Adipocyte (in vitro differentiated cells): ENCODE data around the gene BNIP5.

Experiments
- DNase-seq: peaks from one replicate; pipeline ENCODE4 v3.0.0-alpha.2; 2015; ENCODE audit warnings: low read depth
- H3K27me3 ChIP-seq: replicated peaks from 2 replicates; pipeline ENCODE4 v1.7.0; 2013; ENCODE audit warnings: mild to moderate bottlenecking, low read length, moderate library complexity; ENCODE audit not compliant: control insufficient read depth, insufficient read depth
- H3K36me3 ChIP-seq: 2 replicates; pipeline ENCODE4 v1.7.0; 2013; ENCODE audit warnings: low read length, mild to moderate bottlenecking, moderate library complexity; ENCODE audit not compliant: control insufficient read depth, insufficient read depth, severe bottlenecking
- H3K4me1 ChIP-seq: 2 replicates; pipeline ENCODE4 v1.7.0; 2013; ENCODE audit warnings: mild to moderate bottlenecking, low read length, moderate library complexity; ENCODE audit not compliant: control insufficient read depth, insufficient read depth
- H3K4me3 ChIP-seq: 2 replicates; pipeline ENCODE4 v1.7.0; 2013; ENCODE audit warnings: mild to moderate bottlenecking, low read length, moderate library complexity
- H3K9ac ChIP-seq: 2 replicates; pipeline ENCODE4 v1.7.0; 2013; ENCODE audit warnings: mild to moderate bottlenecking, low read length, moderate library complexity
- H3K9me3 ChIP-seq: 2 replicates; pipeline ENCODE4 v1.7.0; 2013; ENCODE audit warnings: mild to moderate bottlenecking, low read length, moderate library complexity; ENCODE audit not compliant: control insufficient read depth

The BNIP5 gene

DNA sequence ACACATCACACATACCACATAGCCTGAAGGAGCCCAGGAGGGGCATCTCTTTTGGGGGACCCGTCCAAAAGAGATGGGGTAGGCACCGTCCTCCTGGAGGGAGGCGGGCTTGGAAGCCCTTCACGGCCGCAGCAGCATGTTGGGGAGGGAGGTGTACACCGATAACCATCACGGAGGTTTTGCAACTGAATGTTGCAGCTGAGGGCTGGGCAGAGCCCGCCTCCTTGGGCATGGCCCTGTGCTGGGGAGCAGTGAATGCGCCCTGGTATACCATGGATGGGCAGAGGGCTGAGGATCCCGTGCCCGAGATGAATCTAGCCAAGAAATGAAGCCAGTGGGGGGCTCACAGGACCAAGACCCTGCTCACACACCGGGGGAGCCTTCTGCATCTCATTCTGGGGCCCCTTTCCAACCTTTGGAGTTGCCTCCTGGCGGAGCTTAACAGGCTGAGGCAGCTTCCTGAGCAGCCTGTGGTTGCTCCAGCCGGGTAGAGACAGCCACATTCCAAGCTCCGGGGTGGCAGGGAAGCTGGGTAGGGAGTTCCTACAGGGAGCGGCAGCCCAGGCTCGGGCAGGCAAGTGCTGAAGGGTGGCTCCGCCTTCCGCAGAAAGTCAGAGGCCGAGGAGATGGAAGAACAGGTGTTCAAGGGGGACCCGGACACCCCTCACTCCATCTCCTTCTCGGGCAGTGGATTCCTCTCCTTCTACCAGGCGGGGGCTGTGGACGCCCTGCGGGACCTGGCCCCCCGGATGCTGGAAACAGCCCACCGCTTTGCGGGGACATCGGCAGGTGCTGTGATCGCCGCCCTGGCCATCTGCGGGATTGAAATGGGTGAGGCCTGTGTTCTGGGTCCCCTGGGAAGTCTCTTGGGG lies 66.6 kb downstream of the BNIP5 start, which contains the start of gene PNPLA1:
PNPLA1 (plus strand) TSS at position 227 of the 872 bp plus-strand sequence; CDS start at position 627, 400 bp downstream.
- peaks cover 11% of the 10 kb centered on the region for H3K9me3 ChIP-seq
- no peaks in the 10 kb centered on the region for H3K36me3 ChIP-seq
- no peak for DNase-seq
- no peaks in the 10 kb centered on the region for H3K4me1 ChIP-seq
- H3K4me3 ChIP-seq = no peak within 1 kb of the TSS
- no peak within 1 kb of the TSS for H3K9ac ChIP-seq
- peaks cover 36% of the 10 kb centered on the region for H3K27me3 ChIP-seq

DNA sequence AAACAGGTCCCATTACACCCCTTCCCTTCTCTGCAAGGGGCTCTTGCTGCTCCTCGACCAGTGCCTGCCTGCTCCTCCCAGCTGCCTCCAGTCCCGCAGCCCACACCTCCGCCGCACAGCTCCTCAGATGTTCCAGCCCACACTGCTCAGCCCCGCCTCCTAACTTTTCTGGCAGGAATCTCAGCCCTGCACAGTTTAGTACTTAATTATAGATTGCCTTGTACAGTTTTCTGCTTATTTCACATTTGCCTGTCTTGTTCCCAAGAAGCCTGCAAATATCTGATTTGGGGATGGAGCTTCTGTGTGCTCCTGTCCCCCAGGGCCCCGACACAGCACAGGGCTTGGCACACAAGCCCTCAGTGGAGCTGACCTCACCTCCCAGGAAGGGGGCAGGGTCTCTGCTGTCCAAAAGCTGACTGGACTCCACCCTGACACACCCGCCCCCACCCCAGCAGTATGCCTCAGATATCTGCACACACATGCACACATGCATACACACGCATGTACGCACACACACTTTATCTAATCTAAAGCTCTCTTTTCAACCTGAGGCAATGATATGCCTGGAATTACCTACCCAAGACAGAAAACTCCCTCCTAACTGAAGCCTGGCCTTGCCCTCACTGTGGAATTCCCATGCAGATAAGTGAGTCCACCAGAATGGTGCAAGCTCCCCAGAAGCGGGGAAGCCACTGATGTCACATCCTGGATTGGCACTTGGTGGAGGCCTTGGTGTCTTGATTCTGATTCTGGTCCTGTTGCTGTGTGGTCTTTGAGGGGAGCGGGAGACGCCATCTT lies 68.0 kb downstream of the BNIP5 start:
- peak; percentile 14 for DNase-seq
- H3K36me3 ChIP-seq = no peaks in the 10 kb centered on the region
- H3K27me3 ChIP-seq = peaks cover 24% of the 10 kb centered on the region
- H3K9ac ChIP-seq = no peak overlapping the region
- no peaks in the 10 kb centered on the region for H3K4me1 ChIP-seq
- no peak overlapping the region for H3K4me3 ChIP-seq
- peaks cover 11% of the 10 kb centered on the region for H3K9me3 ChIP-seq

DNA sequence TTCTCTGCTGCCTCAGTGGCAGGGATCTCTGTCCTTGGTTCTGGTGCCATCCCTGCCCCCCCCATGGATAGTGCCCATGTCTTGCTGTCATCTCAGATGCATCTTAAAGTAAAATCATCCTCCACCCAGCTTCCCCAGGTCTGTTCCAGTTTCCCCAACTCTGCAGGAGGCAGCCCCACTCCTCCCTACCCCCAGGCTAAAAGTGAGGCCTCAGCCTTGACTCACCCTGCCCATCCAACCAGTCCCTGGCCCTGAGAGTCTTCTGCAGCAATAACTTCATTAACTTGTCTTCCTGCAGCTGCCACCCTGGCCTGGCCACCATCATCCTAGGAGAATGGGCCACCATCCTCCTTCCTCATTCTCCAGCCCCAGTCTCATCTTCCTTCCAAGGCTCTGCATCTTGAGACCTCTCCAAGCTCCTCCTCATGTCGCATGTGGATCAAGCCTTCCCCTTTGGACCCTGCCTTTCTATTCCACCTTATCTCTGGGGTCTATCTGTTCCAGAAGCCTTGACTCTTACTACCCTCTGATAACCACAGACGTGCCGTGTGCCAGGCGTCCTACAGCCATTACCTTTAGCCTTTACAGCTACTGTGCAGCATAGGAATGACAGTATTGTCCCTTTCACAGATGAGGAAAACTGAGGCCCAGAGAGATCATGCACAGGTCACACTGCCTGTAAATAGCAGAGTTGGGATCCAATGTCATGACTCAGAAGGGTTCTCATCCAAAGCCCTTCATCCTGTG lies 68.8 kb downstream of the BNIP5 start:
- Histone ChIP-seq H3K4me1 (no peaks in the 10 kb centered on the region), H3K27me3 (peaks cover 20% of the 10 kb centered on the region), H3K9me3 (peaks cover 11% of the 10 kb centered on the region), H3K4me3 (no peak overlapping the region), H3K9ac (no peak overlapping the region), H3K36me3 (no peaks in the 10 kb centered on the region)
- no peak for DNase-seq

DNA sequence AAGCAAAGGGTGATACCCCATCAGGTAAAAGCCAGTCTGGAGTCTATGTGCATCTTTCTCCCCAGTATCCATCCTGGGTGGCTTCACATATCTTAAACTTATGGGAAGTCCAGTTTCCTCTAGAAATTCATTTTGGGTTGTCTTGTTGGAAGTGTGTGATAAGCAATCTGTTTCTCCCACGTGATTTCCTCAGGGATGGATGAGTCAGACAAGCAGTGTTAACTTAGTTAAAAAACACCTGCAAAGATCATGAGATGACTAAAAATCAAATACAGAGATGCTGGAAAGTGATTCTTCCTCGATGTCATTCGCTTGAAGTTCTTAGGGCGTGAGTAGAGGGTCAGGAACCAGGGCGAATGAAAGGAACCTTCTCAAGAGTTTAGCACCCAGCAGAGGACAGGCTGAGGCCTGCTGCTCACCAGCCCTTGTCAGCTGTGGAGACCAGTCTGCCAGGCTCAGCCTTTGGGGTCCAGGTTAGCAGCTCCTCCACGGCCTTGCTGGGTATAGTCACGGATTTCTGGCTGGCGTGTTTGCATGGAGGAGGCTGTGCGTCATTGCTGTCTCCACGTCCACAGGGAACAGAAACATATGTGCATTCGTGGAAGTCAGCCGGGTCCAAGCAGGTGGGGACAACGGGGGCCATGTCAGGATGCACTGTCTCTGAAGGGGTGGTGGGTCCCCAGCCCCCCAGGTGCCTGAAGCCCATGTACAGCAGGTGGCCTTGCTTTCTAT lies 69.6 kb downstream of the BNIP5 start:
- H3K36me3 ChIP-seq = no peaks in the 10 kb centered on the region
- no peak overlapping the region for H3K9ac ChIP-seq
- H3K27me3 ChIP-seq = peaks cover 17% of the 10 kb centered on the region
- no peak for DNase-seq
- peaks cover 11% of the 10 kb centered on the region for H3K9me3 ChIP-seq
- H3K4me3 ChIP-seq = no peak overlapping the region
- no peaks in the 10 kb centered on the region for H3K4me1 ChIP-seq
